Activated CD4-positive, alpha-beta T cell treated with anti-CD3 and anti-CD28 coated beads for 48 hours (primary cell): Measurements from ENCODE around the gene ADRM1.

ENCODE experiments used
- DNase-seq: peaks from one replicate; pipeline ENCODE4 v3.0.0-alpha.2; 2020

The ADRM1 gene

GRCh38 chr20:62326959-62327725 is 24.3 kb downstream of the ADRM1 start:
- DNase-seq, result no peak

GRCh38 chr20:62327726-62328495 is 25.1 kb downstream of the ADRM1 start:
- DNase-seq, result no peak

- no peak for DNase-seq
Observed at GRCh38 chr20:62328684-62329388, 26.0 kb downstream of the ADRM1 start.

GRCh38 chr20:62329389-62330377 is 26.9 kb downstream of the ADRM1 start:
- no peak for DNase-seq

GRCh38 chr20:62330576-62331317 is 27.9 kb downstream of the ADRM1 start:
- no peak for DNase-seq

- no peak for DNase-seq
Observed at GRCh38 chr20:62331347-62331746, 28.6 kb downstream of the ADRM1 start.

- no peak for DNase-seq
Observed at GRCh38 chr20:62332421-62332820, 29.6 kb downstream of the ADRM1 start.

- DNase-seq, result no peak
Observed at GRCh38 chr20:62332989-62333819, 30.4 kb downstream of the ADRM1 start.

GRCh38 chr20:62333820-62334595 is 31.2 kb downstream of the ADRM1 start:
- DNase-seq, result no peak

- no peak for DNase-seq
Observed at GRCh38 chr20:62334881-62335280, 32.1 kb downstream of the ADRM1 start.

GRCh38 chr20:62335532-62335931 is 32.7 kb downstream of the ADRM1 start:
- DNase-seq, result no peak

- DNase-seq, result no peak
Observed at GRCh38 chr20:62336329-62336728, 33.5 kb downstream of the ADRM1 start.

GRCh38 chr20:62336775-62337557 is 34.2 kb downstream of the ADRM1 start:
- DNase-seq, result no peak

GRCh38 chr20:62337558-62338293 is 34.9 kb downstream of the ADRM1 start:
- DNase-seq, result no peak

- DNase-seq, result no peak
Observed at GRCh38 chr20:62338294-62338620, 35.5 kb downstream of the ADRM1 start.

- DNase-seq, result no peak
Observed at GRCh38 chr20:62339647-62340062, 36.9 kb downstream of the ADRM1 start.

- DNase-seq, result no peak
Observed at GRCh38 chr20:62342910-62343309, 40.1 kb downstream of the ADRM1 start.

- no peak for DNase-seq
Observed at GRCh38 chr20:62344092-62344491, 41.3 kb downstream of the ADRM1 start.
